Measurements from ENCODE around the gene PTPRN2.
"Not testable (repeated sequence)": the region's sequence is repeated elsewhere in the genome, so short reads cannot be mapped to it uniquely, and the experiment has no call there.

PTPRN2 gene

GRCh38 chr7:157502701-157503111, 1084.9 kb downstream of the PTPRN2 start:
- DNase-seq: peak in 1 of 2 donors; percentile 28

- DNase-seq: no peak
Observed at GRCh38 chr7:157501581-157501980, 1086.0 kb downstream of the PTPRN2 start.

DNA sequence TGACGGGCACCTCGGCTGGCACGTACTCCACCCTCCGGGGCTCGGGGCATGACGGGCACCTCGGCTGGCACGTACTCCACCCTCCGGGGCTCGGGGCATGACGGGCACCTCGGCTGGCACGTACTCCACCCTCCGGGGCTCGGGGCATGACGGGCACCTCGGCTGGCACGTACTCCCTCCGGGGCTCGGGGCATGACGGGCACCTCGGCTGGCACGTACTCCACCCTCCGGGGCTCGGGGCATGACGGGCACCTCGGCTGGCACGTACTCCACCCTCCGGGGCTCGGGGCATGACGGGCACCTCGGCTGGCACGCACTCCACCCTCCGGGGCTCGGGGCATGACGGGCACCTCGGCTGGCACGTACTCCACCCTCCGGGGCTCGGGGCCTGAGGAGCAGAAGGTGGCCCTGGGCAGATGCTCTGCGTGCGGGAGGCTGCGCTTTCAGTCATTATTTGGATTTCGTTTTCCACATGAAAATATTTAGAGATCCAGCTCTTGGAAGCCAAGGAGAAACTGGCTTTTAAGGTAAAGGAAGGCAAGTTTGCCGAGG, 1086.6 kb downstream of the PTPRN2 start:
- DNase-seq: not testable (repeated sequence)

- DNase-seq: no peak
Observed at GRCh38 chr7:157500171-157500960, 1087.3 kb downstream of the PTPRN2 start.

GRCh38 chr7:157499835-157500153, 1087.8 kb downstream of the PTPRN2 start:
- DNase-seq: no peak

- DNase-seq: no peak
Observed at GRCh38 chr7:157499121-157499834, 1088.3 kb downstream of the PTPRN2 start.

DNA sequence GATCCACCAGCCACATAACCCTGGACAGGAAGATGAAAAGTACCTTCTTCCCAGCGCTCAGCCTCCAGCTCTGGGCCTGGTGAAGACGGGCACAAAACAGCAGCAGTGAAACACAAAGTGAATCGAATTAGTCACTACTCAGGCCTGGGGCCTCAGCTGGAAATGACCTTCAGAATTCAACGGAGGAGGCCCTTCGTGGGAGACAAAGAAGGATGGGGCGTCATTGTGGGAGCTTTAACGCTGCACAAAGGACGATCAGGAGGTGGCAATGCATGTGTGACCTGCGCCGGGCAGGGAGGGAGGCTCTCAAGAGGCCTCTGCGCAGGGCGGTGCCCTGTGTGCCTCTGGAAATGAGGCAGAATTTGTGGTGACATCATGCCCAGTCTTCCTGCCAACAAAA, 1089.0 kb downstream of the PTPRN2 start:
- DNase-seq: no peak

GRCh38 chr7:157497744-157498651, 1089.6 kb downstream of the PTPRN2 start:
- DNase-seq: no peak

DNA sequence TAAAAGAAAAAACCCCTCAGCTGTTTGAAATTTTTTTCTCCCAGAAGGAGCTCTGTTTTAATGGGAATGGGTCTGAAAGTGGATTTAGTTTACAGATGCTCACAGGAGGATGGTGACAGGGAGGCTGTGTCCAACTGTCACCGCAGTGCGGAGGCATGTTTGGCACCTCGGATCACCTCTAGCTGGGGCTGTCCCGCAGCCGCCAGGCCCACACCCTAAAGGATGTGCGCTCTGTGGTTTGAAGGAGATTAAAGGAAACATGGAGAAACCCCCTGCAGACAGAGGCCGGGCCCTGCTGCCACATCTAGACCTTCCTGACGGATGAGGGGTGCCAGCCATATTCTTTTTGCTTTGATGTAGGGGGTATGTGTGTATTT, 1090.3 kb downstream of the PTPRN2 start:
- DNase-seq: no peak

- no peak for DNase-seq
Observed at GRCh38 chr7:157496416-157497275, 1091.0 kb downstream of the PTPRN2 start.

DNA sequence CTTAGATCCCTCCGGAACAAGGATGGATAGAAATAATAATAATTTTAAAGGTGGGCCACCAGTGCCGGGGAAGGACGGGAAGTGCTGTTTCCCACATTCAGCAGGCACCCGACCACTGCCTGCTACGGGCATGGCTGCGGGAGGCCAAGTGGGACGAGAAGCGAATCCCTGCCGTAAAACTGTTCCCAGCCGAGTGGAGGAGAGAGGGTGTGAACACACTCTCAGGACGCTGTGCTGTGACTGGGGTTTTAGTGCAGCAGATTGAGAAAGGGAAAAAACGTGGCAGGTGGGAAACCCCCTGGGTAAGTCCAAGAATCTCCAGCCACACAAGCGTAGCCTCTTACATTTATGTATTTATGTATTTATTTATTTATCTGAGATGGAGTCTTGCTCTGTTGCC, 1092.0 kb downstream of the PTPRN2 start:
- no peak for DNase-seq

DNA sequence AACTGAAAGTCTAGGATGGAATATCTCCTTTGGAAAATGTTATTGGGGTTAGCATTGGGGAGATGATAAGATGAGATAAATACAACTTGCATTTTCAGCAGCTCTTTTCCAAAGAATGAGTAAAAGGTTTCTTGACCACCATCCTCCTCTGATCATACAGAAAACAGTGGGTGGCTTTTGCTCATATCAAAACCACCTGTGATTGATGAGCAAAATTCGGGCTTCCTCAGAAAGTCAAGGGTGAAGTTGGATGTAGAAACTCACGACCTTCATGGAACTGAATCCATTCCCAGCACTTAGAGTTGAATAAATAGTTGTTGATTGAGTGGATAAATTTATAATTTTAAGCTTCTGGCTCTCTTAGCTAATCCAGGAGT, 1092.5 kb downstream of the PTPRN2 start:
- no peak for DNase-seq

- no peak for DNase-seq
Observed at GRCh38 chr7:157494506-157495176, 1093.0 kb downstream of the PTPRN2 start.

GRCh38 chr7:157493776-157494175, 1093.8 kb downstream of the PTPRN2 start:
- no peak for DNase-seq

GRCh38 chr7:157493017-157493416, 1094.6 kb downstream of the PTPRN2 start:
- no peak for DNase-seq

- DNase-seq: no peak
Observed at GRCh38 chr7:157490465-157490912, 1097.1 kb downstream of the PTPRN2 start.

DNA sequence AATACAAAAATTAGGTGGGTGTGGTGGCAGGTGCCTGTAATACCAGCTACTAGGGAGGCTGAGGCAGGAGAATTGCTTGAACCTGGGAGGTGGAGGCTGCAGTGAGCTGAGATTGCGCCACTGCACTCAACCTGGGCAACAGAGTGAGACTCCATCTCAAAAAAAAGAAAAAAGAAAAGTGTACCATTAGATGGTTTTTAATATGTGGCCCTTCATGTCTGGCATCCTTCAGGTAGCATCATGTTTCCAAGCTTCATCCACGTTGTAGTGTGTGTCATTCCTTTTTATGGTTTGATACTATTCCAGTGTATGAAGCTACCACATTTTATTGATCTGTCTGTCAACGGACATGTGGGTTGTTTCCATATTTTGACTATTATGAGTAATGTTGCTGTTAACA, 1097.8 kb downstream of the PTPRN2 start:
- not testable (repeated sequence) for DNase-seq
